NCI-H128 (cell line): ENCODE data around the gene RNF182.
A peak's percentile ranks its signal among the peaks of the same experiment; 100 is the strongest.
"Not testable (repeated sequence)": the region's sequence is repeated elsewhere in the genome, so short reads cannot be mapped to it uniquely, and the experiment has no call there.

Experiments
- DNase-seq: peaks from one replicate; lab custom pipeline; 2025; ENCODE audit not compliant: unreplicated experiment; lab: John Stamatoyannopoulos, UW

RNF182 gene

GRCh38 chr6:13916230-13916944 is 8.4 kb upstream of the RNF182 start:
- DNase-seq, result no peak

- no peak for DNase-seq
These were observed 7.6 kb upstream of the RNF182 start for GRCh38 chr6:13917141-13917540.

GRCh38 chr6:13918686-13919250 is 6.0 kb upstream of the RNF182 start:
- DNase-seq, result no peak

GRCh38 chr6:13919861-13920260 is 4.9 kb upstream of the RNF182 start:
- no peak for DNase-seq

- no peak for DNase-seq
These were observed 4.2 kb upstream of the RNF182 start for GRCh38 chr6:13920552-13920951.

- DNase-seq, result no peak
These were observed 2.0 kb upstream of the RNF182 start for GRCh38 chr6:13922750-13923149.

- no peak for DNase-seq
These were observed 1.1 kb upstream of the RNF182 start for GRCh38 chr6:13923527-13924145.

- peak; percentile 59 for DNase-seq
These were observed 405 bp upstream of the RNF182 start for GRCh38 chr6:13924146-13924948.

GRCh38 chr6:13926378-13926777 is 1.6 kb downstream of the RNF182 start:
- no peak for DNase-seq

- DNase-seq, result no peak
These were observed 2.5 kb downstream of the RNF182 start for GRCh38 chr6:13927203-13927602.

GRCh38 chr6:13929196-13929595 is 4.4 kb downstream of the RNF182 start:
- no peak for DNase-seq

- no peak for DNase-seq
These were observed 7.1 kb downstream of the RNF182 start for GRCh38 chr6:13931797-13932402.

GRCh38 chr6:13932785-13933184 is 8.0 kb downstream of the RNF182 start:
- DNase-seq, result no peak

GRCh38 chr6:13934721-13935120 is 10.0 kb downstream of the RNF182 start:
- DNase-seq, result no peak

GRCh38 chr6:13935190-13935880 is 10.6 kb downstream of the RNF182 start:
- no peak for DNase-seq

GRCh38 chr6:13935881-13936261 is 11.1 kb downstream of the RNF182 start:
- DNase-seq, result not testable (repeated sequence)

- no peak for DNase-seq
These were observed 17.1 kb downstream of the RNF182 start for GRCh38 chr6:13941902-13942301.

GRCh38 chr6:13943943-13944342 is 19.2 kb downstream of the RNF182 start:
- no peak for DNase-seq

GRCh38 chr6:13946506-13946905 is 21.8 kb downstream of the RNF182 start:
- no peak for DNase-seq

GRCh38 chr6:13947611-13948178 is 22.9 kb downstream of the RNF182 start:
- no peak for DNase-seq
